Measurements from ENCODE around the gene OCRL.

- no peak for TF ChIP-seq CTCF (conservative IDR thresholded peaks at IDR 0.05; ENCODE audit: low read depth, low read length)
- TF ChIP-seq POLR2A (IDR thresholded peaks at IDR 0.05; ENCODE audit: low read depth, low read length): no peak
- TF ChIP-seq USF2 (IDR thresholded peaks at IDR 0.05; ENCODE audit: low read depth, low read length): no peak
- no peak for TF ChIP-seq CEBPB (IDR thresholded peaks at IDR 0.05; ENCODE audit: low read depth, low read length)
- no peak for TF ChIP-seq RAD21 (IDR thresholded peaks at IDR 0.05; ENCODE audit: low read length)
- no peak for TF ChIP-seq SMC3 (IDR thresholded peaks at IDR 0.05; ENCODE audit: low read depth, low read length)
- no peak for TF ChIP-seq BHLHE40 (IDR thresholded peaks at IDR 0.05; ENCODE audit: low read depth, low read length)
- no peak for TF ChIP-seq RFX5 (IDR thresholded peaks at IDR 0.05; ENCODE audit: low read depth, low read length)
- TF ChIP-seq MXI1 (IDR thresholded peaks at IDR 0.05; ENCODE audit: borderline replicate concordance, low read depth, low read length): no peak
- TF ChIP-seq FOS (IDR thresholded peaks at IDR 0.05; ENCODE audit: low read depth, low read length): no peak
- TF ChIP-seq RCOR1 (IDR thresholded peaks at IDR 0.05; ENCODE audit: insufficient replicate concordance, low read length): no peak
- no peak for TF ChIP-seq CHD1 (IDR thresholded peaks at IDR 0.05; ENCODE audit: low read depth, low read length)
Observed at GRCh38 chrX:129585167-129585566, 45.1 kb downstream of the OCRL start.

Measured in IMR-90 (cell line).